GM12878 (cell line): Measurements from ENCODE around the gene DPP6. TPM values are rescaled to one million over a fixed set of nuclear protein-coding genes. Genes with fewer than 3 reads are reported as not detected.

Experiments
- ATAC-seq: fragments of 200-7000 bp; cut with Tn5 transposase; 3 replicates; pipeline ENCODE4 v1.9.1; 2020; ENCODE audit warnings: mild to moderate bottlenecking, moderate library complexity
- BruUV-seq: library from RNA; stranded (reverse); fragments of 400-500 nt; replicated peaks from 2 replicates; lab custom pipeline; 2021; lab: Mats Ljungman, UMichigan
- CTCF ChIA-PET: fragments of 300-600 bp; sonication (Branson Sonifier 250); formaldehyde crosslinking; extraction: SDS; loops from one replicate; lab custom pipeline; 2021; ENCODE audit warnings: inconsistent platforms; lab: Yijun Ruan, JAX
- POLR2A ChIA-PET: fragments of 350-600 bp; formaldehyde crosslinking; extraction: SDS; loops from one replicate; lab custom pipeline; 2021; ENCODE audit warnings: inconsistent platforms; lab: Charles Lee
- RAD21 ChIA-PET: fragments of 300-600 bp; sonication (Branson Sonifier 250); formaldehyde crosslinking; loops from one replicate; lab custom pipeline; 2023; ENCODE audit warnings: antibody characterized with exemption; ENCODE audit not compliant: unreplicated experiment; lab: Charles Lee
- SMC1A ChIA-PET: fragments of 300-600 bp; sonication (Branson Sonifier 250); formaldehyde crosslinking; loops from one replicate; lab custom pipeline; 2023; ENCODE audit not compliant: unreplicated experiment, uncharacterized antibody; lab: Charles Lee
- DNase-seq: peaks from one replicate; pipeline ENCODE4 v3.0.0-alpha.2; 2011; ENCODE audit warnings: low read depth, low spot score
- FAIRE-seq: peaks from 3 replicates; lab custom pipeline; 2011; peaks lifted over from hg19 to GRCh38; lab: Jason Lieb, UNC
- H2AFZ ChIP-seq: 2 replicates; pipeline ENCODE4 v1.6.0; 2011; ENCODE audit warnings: low read depth, low read length, control low read depth; ENCODE audit not compliant: control insufficient read depth
- H3K27ac ChIP-seq: 2 replicates; pipeline ENCODE4 v1.5.1; 2011; ENCODE audit warnings: control low read depth; ENCODE audit not compliant: control insufficient read depth, insufficient read depth
- H3K27me3 ChIP-seq, 2 experiments: replicated peaks in 1 of 2; 2 replicates each; pipeline versions ENCODE4 v1.6.0 to v1.6.1; 2011; ENCODE audit warnings: low read length in 1 of 2; ENCODE audit not compliant: control insufficient read depth in 2 of 2, insufficient read depth in 2 of 2
- H3K36me3 ChIP-seq, 2 experiments: 2 replicates each; pipeline ENCODE4 v1.5.1; 2011; ENCODE audit warnings: low read length in 1 of 2; ENCODE audit not compliant: control insufficient read depth in 2 of 2, insufficient read depth in 2 of 2
- H3K4me1 ChIP-seq: 2 replicates; pipeline ENCODE4 v1.6.1; 2011; ENCODE audit warnings: mild to moderate bottlenecking, low read length, moderate library complexity, mixed read lengths; ENCODE audit not compliant: control insufficient read depth, insufficient read depth
- H3K4me2 ChIP-seq: 2 replicates; pipeline ENCODE4 v1.6.0; 2011; ENCODE audit warnings: control low read depth; ENCODE audit not compliant: control insufficient read depth, insufficient read depth
- H3K4me3 ChIP-seq: fragments of 200-600 bp; sonication (generic); 2 replicates; pipeline ENCODE4 v1.5.1; 2016
- H3K79me2 ChIP-seq: 2 replicates; pipeline ENCODE4 v1.6.0; 2011; ENCODE audit warnings: low read length; ENCODE audit not compliant: control insufficient read depth, insufficient read depth
- H3K9ac ChIP-seq: 2 replicates; pipeline ENCODE4 v1.8.0; 2011; ENCODE audit warnings: low read length, control low read depth, mixed read lengths; ENCODE audit not compliant: control insufficient read depth, insufficient read depth
- H3K9me3 ChIP-seq: replicated peaks from 3 replicates; pipeline ENCODE4 v1.5.1; 2011; ENCODE audit warnings: mild to moderate bottlenecking, low read length; ENCODE audit not compliant: control insufficient read depth, insufficient read depth
- H4K20me1 ChIP-seq: 2 replicates; pipeline ENCODE4 v1.6.0; 2011; ENCODE audit not compliant: control insufficient read depth, insufficient read depth
- BCL11A ChIP-seq: IDR thresholded peaks from 2 replicates; pipeline ENCODE4 v1.6.1; 2011; ENCODE audit warnings: low read depth, low read length
- E2F4 ChIP-seq: IDR thresholded peaks from 2 replicates; pipeline ENCODE4 v1.6.1; 2012; ENCODE audit warnings: low read depth, low read length, improper control_type of control experiment
- PAX5 ChIP-seq: IDR thresholded peaks from 2 replicates; pipeline ENCODE4 v1.6.1; 2011; ENCODE audit warnings: low read depth, low read length, borderline replicate concordance
- WGBS: methylation state at CpG from one replicate; pipeline ENCODE4 v1.1.6; 2016; ENCODE audit warnings: low lambda C conversion rate; ENCODE audit not compliant: insufficient replicate concordance, insufficient coverage; ENCODE audit errors: missing lambda C conversion rate; 5-methylcytosine and 5-hydroxymethylcytosine counted together
- in situ Hi-C: fragments of 300-500 bp; cut with MboI; formaldehyde crosslinking; loops from 9 replicates; pipeline ENCODE4 v1.14.3; 2018; ENCODE audit warnings: mixed read lengths
- intact Hi-C: fragments of 100-400 bp; cut with micrococcal nuclease; formaldehyde crosslinking; loops from one replicate; pipeline ENCODE4 v1.14.2; 2022; ENCODE audit not compliant: unreplicated experiment
- polyA plus RNA-seq, 11 experiments: library from polyadenylated mRNA; depleted of rRNA in 4 of 11; unstranded in 6 of 11; stranded (reverse) in 5 of 11; fragments of >200 nt; fragmentation: Nextera tagmentation in 4 of 11; fragmentation: Illumina TruSeq in 1 of 11; extraction: Ambion mirVana in 4 of 11; extraction: Trizol in 1 of 11; gene quantifications; 1 replicate in 1 of 11; 2 replicates in 10 of 11; pipeline versions ENCODE4 v1.2.1 to v1.2.3, GENCODE V29; 2011 to 2016; ENCODE audit warnings: inconsistent platforms in 2 of 11, missing spikeins in 2 of 11, low read depth in 1 of 11
- total RNA-seq, 4 experiments: library from RNA; depleted of rRNA in 3 of 4; stranded (reverse); fragments of >200 nt in 3 of 4; fragmentation: Illumina TruSeq in 1 of 4; extraction: Trizol in 1 of 4; gene quantifications; 2 replicates each; pipeline versions ENCODE4 v1.2.1 to v1.2.3, GENCODE V29; 2013 to 2021

DPP6 gene
- total and polyA plus RNA-seq, 10 of the 15 experiments (the other 5 are each of a cell fraction or from before 2014, with no cell fraction given) = not detected

- no peaks in the 10 kb centered on the region for H3K79me2 ChIP-seq
- H3K4me3 ChIP-seq = no peak overlapping the region
- H3K9me3 ChIP-seq = no peaks in the 10 kb centered on the region
- ChIA-PET RAD21 (no interaction called here), CTCF (no interaction called here), SMC1A (no interaction called here), POLR2A (no interaction called here)
- in situ Hi-C loops = no loop called here
- H3K4me2 ChIP-seq = no peak overlapping the region
- BruUV-seq = no TSS peak
- DNase-seq (no peak), ATAC-seq (no peak), FAIRE-seq (no peak)
- H3K9ac ChIP-seq = no peak overlapping the region
- H3K4me1 ChIP-seq = no peaks in the 10 kb centered on the region
- no peak overlapping the region for H3K27ac ChIP-seq
- no peaks in the 10 kb centered on the region for H3K27me3 ChIP-seq
- no peak overlapping the region for H2AFZ ChIP-seq
- WGBS = 49% methylated on average over 8 of the region's 8 CpGs
- no peaks in the 10 kb centered on the region for H3K36me3 ChIP-seq
- TF ChIP-seq PAX5 = no peak
- intact Hi-C loops = no loop called here
- H4K20me1 ChIP-seq = no peaks in the 10 kb centered on the region
Measured at GRCh38 chr7:154256150-154256549, 204.0 kb downstream of the DPP6 start.

- no peaks in the 10 kb centered on the region for H3K79me2 ChIP-seq
- no peaks in the 10 kb centered on the region for H3K27me3 ChIP-seq
- H3K4me1 ChIP-seq = no peaks in the 10 kb centered on the region
- ChIA-PET SMC1A (no interaction called here), RAD21 (no interaction called here), POLR2A (no interaction called here), CTCF (no interaction called here)
- no TSS peak for BruUV-seq
- no peaks in the 10 kb centered on the region for H3K9me3 ChIP-seq
- DNase-seq = no peak
- H3K4me2 ChIP-seq = no peak overlapping the region
- FAIRE-seq = no peak
- H2AFZ ChIP-seq = no peak overlapping the region
- no peak overlapping the region for H3K27ac ChIP-seq
- H3K36me3 ChIP-seq = no peaks in the 10 kb centered on the region
- no peak for ATAC-seq
- 11% methylated on average over 3 of the region's 3 CpGs for WGBS
- no peaks in the 10 kb centered on the region for H4K20me1 ChIP-seq
- H3K4me3 ChIP-seq = no peak overlapping the region
- TF ChIP-seq E2F4 = no peak
- TF ChIP-seq BCL11A = no peak
- in situ Hi-C loops = no loop called here
- H3K9ac ChIP-seq = no peak overlapping the region
- intact Hi-C loops = no loop called here
Measured at GRCh38 chr7:154259396-154259795, 207.2 kb downstream of the DPP6 start.
